HEK293 (cell line): ENCODE data around the gene ZNF18.
"Not testable (repeated sequence)": the region's sequence is repeated elsewhere in the genome, so short reads cannot be mapped to it uniquely, and the experiment has no call there.

Experiments used
- CTCF ChIA-PET: fragments of 350-600 bp; formaldehyde crosslinking; extraction: SDS; loops from one replicate; lab custom pipeline; 2021; ENCODE audit warnings: antibody characterized with exemption; lab: Yijun Ruan, JAX
- POLR2A ChIA-PET: fragments of 300-600 bp; formaldehyde crosslinking; extraction: SDS; loops from one replicate; lab custom pipeline; 2020; ENCODE audit warnings: antibody characterized with exemption, inconsistent platforms; lab: Yijun Ruan, JAX
- H3K27ac ChIP-seq: fragments of 200-500 bp; sonication (Bioruptor generic); 2 replicates; pipeline ENCODE4 v1.5.1; 2014; ENCODE audit warnings: low read depth, low read length, control low read depth, inconsistent platforms; ENCODE audit errors: extremely low read depth
- H3K36me3 ChIP-seq, 2 experiments: fragments of 200-500 bp in 1 of 2; sonication (Bioruptor generic) in 1 of 2; 1 replicate in 1 of 2; 2 replicates in 1 of 2; pipeline ENCODE4 v1.5.1; 2014 to 2017; ENCODE audit warnings: inconsistent platforms in 2 of 2, low read length in 2 of 2; ENCODE audit not compliant: control insufficient read depth in 2 of 2, insufficient read depth in 1 of 2
- H3K4me1 ChIP-seq: fragments of 200-500 bp; sonication (Bioruptor generic); 2 replicates; pipeline ENCODE4 v1.5.1; 2014; ENCODE audit warnings: mild to moderate bottlenecking, low read length, inconsistent platforms; ENCODE audit not compliant: control insufficient read depth, insufficient read depth
- H3K4me3 ChIP-seq: 2 replicates; pipeline ENCODE4 v1.5.1; 2011; ENCODE audit warnings: low read depth, mild to moderate bottlenecking, control low read depth, low read length, moderate library complexity
- H3K9me3 ChIP-seq: fragments of 200-500 bp; sonication (Bioruptor generic); 2 replicates; pipeline ENCODE4 v1.5.1; 2014; ENCODE audit warnings: low read depth, low read length, inconsistent platforms; ENCODE audit not compliant: control insufficient read depth, insufficient read depth
- CTCF ChIP-seq: fragments of 450-650 bp; formaldehyde crosslinking; IDR thresholded peaks from 2 replicates; pipeline ENCODE4 v1.5.1; 2016; ENCODE audit warnings: missing biosample characterization, missing genetic modification characterization
- INSM2 ChIP-seq: fragments of 450-650 bp; formaldehyde crosslinking; IDR thresholded peaks from 2 replicates; pipeline ENCODE4 v1.5.1; 2016; ENCODE audit warnings: missing biosample characterization, missing genetic modification characterization
- MZF1 ChIP-seq: fragments of 450-650 bp; formaldehyde crosslinking; IDR thresholded peaks from 2 replicates; pipeline ENCODE4 v1.5.1; 2017; ENCODE audit warnings: missing biosample characterization, missing genetic modification characterization, borderline replicate concordance
- PATZ1 ChIP-seq: fragments of 450-650 bp; formaldehyde crosslinking; IDR thresholded peaks from 2 replicates; pipeline ENCODE4 v1.5.1; 2016; ENCODE audit warnings: missing biosample characterization, missing genetic modification characterization
- PRDM1 ChIP-seq: fragments of 450-650 bp; formaldehyde crosslinking; IDR thresholded peaks from 2 replicates; pipeline ENCODE4; 2016; ENCODE audit warnings: missing biosample characterization, missing genetic modification characterization
- ZBTB8A ChIP-seq: fragments of 450-650 bp; formaldehyde crosslinking; IDR thresholded peaks from 2 replicates; pipeline ENCODE4 v1.5.1; 2016; ENCODE audit warnings: missing biosample characterization, missing genetic modification characterization
- ZNF112 ChIP-seq: fragments of 450-650 bp; formaldehyde crosslinking; IDR thresholded peaks from 2 replicates; pipeline ENCODE4 v1.5.0; 2017; ENCODE audit warnings: missing biosample characterization, missing genetic modification characterization
- ZNF18 ChIP-seq: fragments of 450-650 bp; formaldehyde crosslinking; IDR thresholded peaks from 2 replicates; pipeline ENCODE4 v1.5.1; 2016; ENCODE audit warnings: missing biosample characterization, missing genetic modification characterization
- ZNF221 ChIP-seq: fragments of 450-650 bp; formaldehyde crosslinking; IDR thresholded peaks from 2 replicates; pipeline ENCODE4 v1.5.1; 2017; ENCODE audit warnings: missing biosample characterization, missing genetic modification characterization, borderline replicate concordance
- ZNF302 ChIP-seq: fragments of 450-650 bp; formaldehyde crosslinking; IDR thresholded peaks from 2 replicates; pipeline ENCODE4 v1.5.1; 2016; ENCODE audit warnings: missing biosample characterization, missing genetic modification characterization, low read depth
- ZNF335 ChIP-seq: fragments of 450-650 bp; formaldehyde crosslinking; conservative IDR thresholded peaks from 2 replicates; pipeline ENCODE4 v1.5.1; 2016; ENCODE audit warnings: missing biosample characterization, missing genetic modification characterization
- ZNF354C ChIP-seq: fragments of 450-650 bp; formaldehyde crosslinking; IDR thresholded peaks from 2 replicates; pipeline ENCODE4 v1.5.1; 2016; ENCODE audit warnings: missing biosample characterization, missing genetic modification characterization, low read depth, borderline replicate concordance
- ZNF398 ChIP-seq: fragments of 450-650 bp; formaldehyde crosslinking; IDR thresholded peaks from 2 replicates; pipeline ENCODE4 v1.5.1; 2017; ENCODE audit warnings: missing biosample characterization, missing genetic modification characterization
- ZNF416 ChIP-seq: fragments of 450-650 bp; formaldehyde crosslinking; IDR thresholded peaks from 2 replicates; pipeline ENCODE4 v1.5.1; 2016; ENCODE audit warnings: missing biosample characterization, missing genetic modification characterization
- ZNF488 ChIP-seq: fragments of 450-650 bp; formaldehyde crosslinking; IDR thresholded peaks from 2 replicates; pipeline ENCODE4 v1.5.1; 2016; ENCODE audit warnings: missing biosample characterization, missing genetic modification characterization
- ZNF555 ChIP-seq: fragments of 450-650 bp; formaldehyde crosslinking; conservative IDR thresholded peaks from 2 replicates; pipeline ENCODE4 v1.5.1; 2017; ENCODE audit warnings: missing biosample characterization, mild to moderate bottlenecking, missing genetic modification characterization, inconsistent platforms
- ZNF561 ChIP-seq: fragments of 450-650 bp; IDR thresholded peaks from 2 replicates; pipeline ENCODE4 v1.5.1; 2018; ENCODE audit warnings: missing biosample characterization, missing genetic modification characterization, borderline replicate concordance
- ZNF621 ChIP-seq: fragments of 450-650 bp; formaldehyde crosslinking; IDR thresholded peaks from 2 replicates; pipeline ENCODE4 v1.5.1; 2017; ENCODE audit warnings: missing biosample characterization, missing genetic modification characterization
- ZSCAN5A ChIP-seq: fragments of 450-650 bp; formaldehyde crosslinking; IDR thresholded peaks from 2 replicates; pipeline ENCODE4 v1.5.1; 2016; ENCODE audit warnings: missing biosample characterization, missing genetic modification characterization

The ZNF18 gene

GRCh38 chr17:11950771-11951519, 46.3 kb downstream of the ZNF18 start:
- Histone ChIP-seq H3K4me1 (no peaks in the 10 kb centered on the region), H3K4me3 (no peak overlapping the region), H3K36me3 (no peaks in the 10 kb centered on the region), H3K9me3 (no peaks in the 10 kb centered on the region), H3K27ac (no peak overlapping the region)
- ChIA-PET CTCF (interaction anchor here (1.7 kb wide), 1 partner anchor 15 kb away, joined by 10 read pairs; no protein-coding TSS in a partner anchor), POLR2A (no interaction called here)
- no peak for TF ChIP-seq PRDM1
- TF ChIP-seq ZNF221 (tag by site-specific recombination): no peak
- no peak for TF ChIP-seq ZNF561 (tag by site-specific recombination)
- no peak for TF ChIP-seq ZNF555 (tag by site-specific recombination)
- no peak for TF ChIP-seq ZNF354C (tag by site-specific recombination)
- TF ChIP-seq ZNF398: no peak
- TF ChIP-seq CTCF: no peak
- TF ChIP-seq ZBTB8A (tag by site-specific recombination): no peak
- TF ChIP-seq MZF1 (tag by site-specific recombination): no peak
- no peak for TF ChIP-seq ZSCAN5A (tag by site-specific recombination)
- no peak for TF ChIP-seq INSM2
- TF ChIP-seq PATZ1 (tag by site-specific recombination): no peak
- TF ChIP-seq ZNF621 (tag by site-specific recombination): no peak
- TF ChIP-seq ZNF416 (tag by site-specific recombination): no peak
- TF ChIP-seq ZNF488 (tag by site-specific recombination): no peak
- TF ChIP-seq ZNF18 (tag by site-specific recombination): no peak
- no peak for TF ChIP-seq ZNF302
- no peak for TF ChIP-seq ZNF112
- no peak for TF ChIP-seq ZNF335

GRCh38 chr17:11949571-11949970, 47.7 kb downstream of the ZNF18 start:
- POLR2A ChIA-PET, H3K9me3 ChIP-seq, H3K4me3 ChIP-seq, H3K36me3 ChIP-seq, H3K27ac ChIP-seq, H3K4me1 ChIP-seq: not testable (repeated sequence)
- CTCF ChIA-PET: interaction anchor here (0.7 to 1.6 kb wide), 2 partner anchors 14 to 305 kb away, joined by 4 read pairs; no protein-coding TSS in a partner anchor
